GM06990 (cell line): ENCODE measurements around the gene JAG1.

ENCODE experiments used
- DNase-seq: peaks from one replicate; pipeline ENCODE4 v3.0.0-alpha.2; 2011; ENCODE audit not compliant: insufficient read length; ENCODE audit errors: extremely low read depth
- H3K27me3 ChIP-seq: replicated peaks from 2 replicates; pipeline ENCODE4 v1.6.0; 2011; ENCODE audit warnings: low read length; ENCODE audit not compliant: control insufficient read depth, insufficient read depth
- H3K36me3 ChIP-seq: 2 replicates; pipeline ENCODE4 v1.5.1; 2011; ENCODE audit warnings: low read length; ENCODE audit not compliant: control insufficient read depth, insufficient read depth
- H3K4me3 ChIP-seq: replicated peaks from 2 replicates; pipeline ENCODE4 v1.5.1; 2011; ENCODE audit warnings: low read depth, mild to moderate bottlenecking, control low read depth, low read length
- CTCF ChIP-seq: IDR thresholded peaks from 2 replicates; pipeline ENCODE4 v1.5.1; 2011; ENCODE audit warnings: low read length, control low read depth, mild to moderate bottlenecking, inconsistent platforms; ENCODE audit not compliant: insufficient read depth, poor library complexity, severe bottlenecking

JAG1 gene

GRCh38 chr20:10633718-10634117, 40.1 kb downstream of the JAG1 start:
- Histone ChIP-seq H3K27me3 (no peaks in the 10 kb centered on the region), H3K36me3 (peaks cover 3% of the 10 kb centered on the region; the same call in 1 of the 2 replicates), H3K4me3 (no peak overlapping the region)
- DNase-seq = no peak
- no peak for TF ChIP-seq CTCF

- DNase-seq = no peak
- Histone ChIP-seq H3K4me3 (no peak overlapping the region), H3K36me3 (peaks cover 3% of the 10 kb centered on the region; the same call in 1 of the 2 replicates), H3K27me3 (no peaks in the 10 kb centered on the region)
- no peak for TF ChIP-seq CTCF
Measured at GRCh38 chr20:10632721-10633509, 40.9 kb downstream of the JAG1 start.

GRCh38 chr20:10631126-10631525, 42.7 kb downstream of the JAG1 start:
- peaks cover 3% of the 10 kb centered on the region; the same call in 1 of the 2 replicates for H3K36me3 ChIP-seq

GRCh38 chr20:10629946-10630650, 43.7 kb downstream of the JAG1 start:
- Histone ChIP-seq H3K27me3 (no peaks in the 10 kb centered on the region), H3K4me3 (no peak overlapping the region), H3K36me3 (peaks cover 3% of the 10 kb centered on the region; the same call in 1 of the 2 replicates)
- no peak for DNase-seq
- no peak for TF ChIP-seq CTCF

More at GRCh38 chr20:10631126-10631525, 42.7 kb downstream of the JAG1 start:
- Histone ChIP-seq H3K4me3 (no peak overlapping the region), H3K27me3 (no peaks in the 10 kb centered on the region)
- TF ChIP-seq CTCF = no peak
- DNase-seq = no peak

GRCh38 chr20:10626896-10627295, 46.9 kb downstream of the JAG1 start:
- no peaks in the 10 kb centered on the region for H3K27me3 ChIP-seq
- peaks cover 5% of the 10 kb centered on the region; the same call in 1 of the 2 replicates for H3K36me3 ChIP-seq
- TF ChIP-seq CTCF = no peak
- H3K4me3 ChIP-seq = no peak overlapping the region
- DNase-seq = no peak
